ENCODE results near the gene ACP1.

The ACP1 gene

GRCh38 chr2:280650-281110 lies 15.9 kb downstream of the ACP1 start:
- no peak for DNase-seq (ENCODE audit: low read depth)

GRCh38 chr2:281381-281780 lies 16.6 kb downstream of the ACP1 start:
- no peak for DNase-seq (ENCODE audit: low read depth)

GRCh38 chr2:282371-283263 lies 17.9 kb downstream of the ACP1 start:
- DNase-seq (ENCODE audit: low read depth) = no peak

- no peak for DNase-seq (ENCODE audit: low read depth)
Measured at GRCh38 chr2:283996-284794, 19.4 kb downstream of the ACP1 start.

GRCh38 chr2:284896-285492 lies 20.2 kb downstream of the ACP1 start:
- DNase-seq (ENCODE audit: low read depth) = no peak

GRCh38 chr2:285531-285930 lies 20.8 kb downstream of the ACP1 start:
- DNase-seq (ENCODE audit: low read depth) = no peak

- no peak for DNase-seq (ENCODE audit: low read depth)
Measured at GRCh38 chr2:286035-286434, 21.3 kb downstream of the ACP1 start.

GRCh38 chr2:286774-287392 lies 22.1 kb downstream of the ACP1 start:
- no peak for DNase-seq (ENCODE audit: low read depth)

- DNase-seq (ENCODE audit: low read depth) = no peak
Measured at GRCh38 chr2:287471-287885, 22.7 kb downstream of the ACP1 start.

- DNase-seq (ENCODE audit: low read depth) = no peak
Measured at GRCh38 chr2:287911-288757, 23.4 kb downstream of the ACP1 start, which contains the start of gene ALKAL2. Gene ALKAL2 (minus strand): TSS chr2:288091. CDS start chr2:287835, 256 bp downstream.

GRCh38 chr2:288758-289361 lies 24.1 kb downstream of the ACP1 start:
- no peak for DNase-seq (ENCODE audit: low read depth)

GRCh38 chr2:289362-290089 lies 24.8 kb downstream of the ACP1 start:
- DNase-seq (ENCODE audit: low read depth) = no peak

GRCh38 chr2:290090-290722 lies 25.5 kb downstream of the ACP1 start:
- no peak for DNase-seq (ENCODE audit: low read depth)

GRCh38 chr2:295090-295489 lies 30.3 kb downstream of the ACP1 start:
- no peak for DNase-seq (ENCODE audit: low read depth)

GRCh38 chr2:296354-296753 lies 31.6 kb downstream of the ACP1 start:
- DNase-seq (ENCODE audit: low read depth) = no peak

GRCh38 chr2:305366-305765 lies 40.6 kb downstream of the ACP1 start:
- no peak for DNase-seq (ENCODE audit: low read depth)

- no peak for DNase-seq (ENCODE audit: low read depth)
Measured at GRCh38 chr2:309148-309953, 44.6 kb downstream of the ACP1 start.

GRCh38 chr2:309954-310510 lies 45.3 kb downstream of the ACP1 start:
- no peak for DNase-seq (ENCODE audit: low read depth)

All from activated T-helper 9 cell treated with anti-CD3 and anti-CD28 coated beads, Interleukin-2, amount 50 U/mL, for 16 hours (primary cell).